MM.1S (cell line): ENCODE data around the gene RAPGEF2.

Source experiments
- CTCF ChIP-seq: fragments of 300-600 bp; sonication (generic); IDR thresholded peaks from 2 replicates; pipeline ENCODE4 v1.5.1; 2016; ENCODE audit warnings: antibody characterized with exemption, low read length, mixed read lengths
- EZH2 ChIP-seq: fragments of 300-600 bp; sonication (generic); optimal IDR thresholded peaks from 2 replicates; pipeline ENCODE3; 2017; ENCODE audit warnings: low read depth, mild to moderate bottlenecking, antibody characterized with exemption, low read length, mixed read lengths
- EZH2phosphoT487 ChIP-seq: fragments of 300-600 bp; sonication (generic); IDR thresholded peaks from 2 replicates; pipeline ENCODE4 v1.6.1; 2018; ENCODE audit warnings: antibody characterized with exemption, low read length

GRCh38 chr4:159367781-159368080, 264.9 kb downstream of the RAPGEF2 start:
- TF ChIP-seq CTCF (no peak), EZH2phosphoT487 (no peak), EZH2 (no peak)
